OCI-LY1 (cell line): ENCODE results near the gene UBE2D1.

Source experiments
- H2AFZ ChIP-seq: fragments of 200-600 bp; sonication (generic), shearing (Covaris generic); 2 replicates; pipeline ENCODE4 v1.6.0; 2014; ENCODE audit warnings: antibody characterized with exemption, mild to moderate bottlenecking, low read length
- H3F3A ChIP-seq: fragments of 200-600 bp; sonication (generic), shearing (Covaris generic); 2 replicates; pipeline ENCODE4 v1.6.0; 2014; ENCODE audit warnings: mild to moderate bottlenecking, antibody characterized with exemption, low read length, moderate library complexity; ENCODE audit not compliant: insufficient read depth
- H3K27ac ChIP-seq: fragments of 200-600 bp; sonication (generic); 2 replicates; pipeline ENCODE4 v1.5.1; 2014; ENCODE audit warnings: low read length, mixed run types, mild to moderate bottlenecking, low read depth; ENCODE audit not compliant: poor library complexity, severe bottlenecking
- H3K27me3 ChIP-seq: fragments of 200-600 bp; sonication (generic); 2 replicates; pipeline ENCODE4 v1.6.0; 2014; ENCODE audit warnings: antibody characterized with exemption, mild to moderate bottlenecking, low read length, moderate library complexity; ENCODE audit not compliant: insufficient read depth
- H3K36me3 ChIP-seq: fragments of 200-600 bp; sonication (generic); 2 replicates; pipeline ENCODE4 v1.6.1; 2014; ENCODE audit warnings: mild to moderate bottlenecking, antibody characterized with exemption, low read length, moderate library complexity, mixed read lengths; ENCODE audit not compliant: insufficient read depth
- H3K4me1 ChIP-seq: fragments of 200-600 bp; sonication (generic); 2 replicates; pipeline ENCODE4 v1.5.1; 2014; ENCODE audit warnings: mild to moderate bottlenecking, low read length, moderate library complexity; ENCODE audit not compliant: insufficient read depth, severe bottlenecking
- H3K4me2 ChIP-seq: fragments of 200-600 bp; sonication (generic), shearing (Covaris generic); 2 replicates; pipeline ENCODE4 v1.6.1; 2014; ENCODE audit warnings: low read length
- H3K4me3 ChIP-seq: fragments of 200-600 bp; sonication (generic); 2 replicates; pipeline ENCODE4 v1.5.1; 2014; ENCODE audit warnings: low read length, low read depth, mild to moderate bottlenecking, mixed read lengths; ENCODE audit not compliant: poor library complexity, severe bottlenecking
- H3K79me2 ChIP-seq: fragments of 200-600 bp; shearing (Covaris generic); 2 replicates; pipeline ENCODE4 v1.6.1; 2016; ENCODE audit warnings: mixed run types, low read length, mixed read lengths; ENCODE audit not compliant: insufficient read depth
- H3K9ac ChIP-seq: fragments of 200-600 bp; sonication (generic), shearing (Covaris generic); 2 replicates; pipeline ENCODE4 v1.6.1; 2014; ENCODE audit warnings: mild to moderate bottlenecking, low read length, mixed read lengths
- H3K9me2 ChIP-seq: fragments of 200-600 bp; sonication (generic), shearing (Covaris generic); 2 replicates; pipeline ENCODE4 v1.6.1; 2014; ENCODE audit warnings: low read depth, mild to moderate bottlenecking, low read length, mixed read lengths
- H3K9me3 ChIP-seq: fragments of 200-600 bp; shearing (Covaris generic); 2 replicates; pipeline ENCODE4 v1.6.1; 2014; ENCODE audit warnings: low read length, mixed read lengths
- H4K20me1 ChIP-seq: fragments of 200-600 bp; sonication (generic), shearing (Covaris generic); 2 replicates; pipeline ENCODE4 v1.6.0; 2016; ENCODE audit warnings: mild to moderate bottlenecking, low read length; ENCODE audit not compliant: insufficient read depth
- EZH2 ChIP-seq: fragments of 200-600 bp; sonication (generic), shearing (Covaris generic); IDR thresholded peaks from 2 replicates; pipeline ENCODE4 v1.8.0; 2017; ENCODE audit warnings: borderline replicate concordance, mixed run types, mild to moderate bottlenecking, antibody characterized with exemption, low read length, moderate library complexity, mixed read lengths
- TF ChIP-seq, protein P1 (sequence below): fragments of 200-600 bp; sonication (generic), shearing (Covaris generic); IDR thresholded peaks from 2 replicates; pipeline ENCODE4 v1.5.1; 2017; ENCODE audit warnings: mild to moderate bottlenecking, antibody characterized with exemption, low read length, moderate library complexity, mixed read lengths

UBE2D1 gene

DNA sequence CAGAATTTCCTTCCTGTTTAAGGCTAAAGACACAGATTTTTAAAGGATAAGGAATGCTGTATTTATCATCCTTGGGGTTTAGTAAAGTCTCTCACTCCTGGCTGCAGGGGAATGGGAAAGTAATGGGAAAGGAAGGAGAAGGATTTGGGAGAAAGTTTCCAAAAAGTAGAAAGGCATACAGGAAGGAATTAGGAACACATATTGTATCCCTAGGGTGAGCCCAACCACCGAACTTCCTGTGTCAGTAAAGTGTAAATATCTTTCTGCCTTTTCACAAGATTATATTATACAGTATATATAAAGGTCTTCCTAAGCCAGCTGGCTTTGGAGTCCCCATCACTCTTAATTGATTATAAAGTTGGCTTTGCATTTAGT lies 12.0 kb upstream of the UBE2D1 start:
- Histone ChIP-seq H3K36me3 (no peaks in the 10 kb centered on the region), H3K27ac (no peak overlapping the region), H3K4me1 (no peaks in the 10 kb centered on the region), H3K9me3 (no peaks in the 10 kb centered on the region), H3K9ac (no peak overlapping the region), H3K4me3 (no peak overlapping the region), H3K9me2 (no peaks in the 10 kb centered on the region), H3F3A (no peaks in the 10 kb centered on the region), H4K20me1 (no peaks in the 10 kb centered on the region), H2AFZ (no peak overlapping the region), H3K79me2 (no peaks in the 10 kb centered on the region), H3K27me3 (no peaks in the 10 kb centered on the region), H3K4me2 (no peak overlapping the region)
- TF ChIP-seq EZH2: no peak
- TF ChIP-seq, protein P1, sequence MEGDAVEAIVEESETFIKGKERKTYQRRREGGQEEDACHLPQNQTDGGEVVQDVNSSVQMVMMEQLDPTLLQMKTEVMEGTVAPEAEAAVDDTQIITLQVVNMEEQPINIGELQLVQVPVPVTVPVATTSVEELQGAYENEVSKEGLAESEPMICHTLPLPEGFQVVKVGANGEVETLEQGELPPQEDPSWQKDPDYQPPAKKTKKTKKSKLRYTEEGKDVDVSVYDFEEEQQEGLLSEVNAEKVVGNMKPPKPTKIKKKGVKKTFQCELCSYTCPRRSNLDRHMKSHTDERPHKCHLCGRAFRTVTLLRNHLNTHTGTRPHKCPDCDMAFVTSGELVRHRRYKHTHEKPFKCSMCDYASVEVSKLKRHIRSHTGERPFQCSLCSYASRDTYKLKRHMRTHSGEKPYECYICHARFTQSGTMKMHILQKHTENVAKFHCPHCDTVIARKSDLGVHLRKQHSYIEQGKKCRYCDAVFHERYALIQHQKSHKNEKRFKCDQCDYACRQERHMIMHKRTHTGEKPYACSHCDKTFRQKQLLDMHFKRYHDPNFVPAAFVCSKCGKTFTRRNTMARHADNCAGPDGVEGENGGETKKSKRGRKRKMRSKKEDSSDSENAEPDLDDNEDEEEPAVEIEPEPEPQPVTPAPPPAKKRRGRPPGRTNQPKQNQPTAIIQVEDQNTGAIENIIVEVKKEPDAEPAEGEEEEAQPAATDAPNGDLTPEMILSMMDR: no peak

DNA sequence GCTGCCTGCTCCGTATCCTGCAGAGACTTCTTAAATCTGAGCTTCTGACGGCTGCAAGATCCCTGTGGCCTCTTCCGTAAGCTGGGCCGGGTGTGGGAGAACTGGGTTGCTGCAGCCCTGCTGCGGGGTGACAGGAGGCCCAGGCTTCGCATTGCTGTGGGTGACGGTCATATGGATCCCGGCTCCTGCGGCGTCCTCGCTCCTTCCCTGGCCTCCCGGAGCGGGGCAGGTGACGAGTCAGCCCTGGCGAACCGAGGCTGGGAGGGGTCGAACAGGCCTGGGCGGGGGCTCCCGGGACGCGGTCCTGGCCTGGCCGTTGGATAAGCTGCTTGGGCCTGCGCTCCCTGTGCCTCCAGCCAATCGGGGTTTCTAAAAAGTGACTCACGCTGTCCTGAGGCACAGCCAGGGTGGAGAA lies 7.8 kb upstream of the UBE2D1 start:
- H3K9me3 ChIP-seq: no peaks in the 10 kb centered on the region
- no peak overlapping the region for H2AFZ ChIP-seq
- H3K4me1 ChIP-seq: no peaks in the 10 kb centered on the region
- no peak overlapping the region for H3K9ac ChIP-seq
- no peaks in the 10 kb centered on the region for H3K9me2 ChIP-seq
- no peak overlapping the region for H3K4me3 ChIP-seq
- no peaks in the 10 kb centered on the region for H3K27me3 ChIP-seq
- no peaks in the 10 kb centered on the region for H3K79me2 ChIP-seq
- no peak overlapping the region for H3K27ac ChIP-seq
- H3F3A ChIP-seq: no peaks in the 10 kb centered on the region
- TF ChIP-seq EZH2: no peak
- TF ChIP-seq, protein P1: no peak
- H4K20me1 ChIP-seq: no peaks in the 10 kb centered on the region
- no peak overlapping the region for H3K4me2 ChIP-seq
- no peaks in the 10 kb centered on the region for H3K36me3 ChIP-seq

DNA sequence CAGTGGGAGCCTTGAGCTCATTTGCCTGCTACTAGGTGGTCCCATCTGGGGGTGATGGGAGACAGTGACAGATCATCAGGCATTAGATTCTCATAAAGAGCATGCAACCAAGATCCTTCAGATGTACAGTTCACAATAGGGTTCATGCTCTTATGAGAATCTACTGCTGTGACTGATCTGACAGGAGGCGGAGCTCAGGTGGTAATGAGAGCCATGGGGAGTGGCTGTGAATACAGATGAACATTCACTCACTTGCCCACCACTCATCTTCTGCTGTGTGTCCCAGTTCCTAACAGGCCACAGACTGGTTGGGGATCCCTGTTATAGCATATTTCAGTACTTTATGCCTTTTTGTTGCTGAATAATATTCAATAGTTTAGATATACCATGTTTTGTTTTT lies 6.6 kb upstream of the UBE2D1 start:
- Histone ChIP-seq H3K9ac (no peak overlapping the region), H3K9me2 (no peaks in the 10 kb centered on the region), H3K9me3 (no peaks in the 10 kb centered on the region), H3K79me2 (no peaks in the 10 kb centered on the region), H3K36me3 (no peaks in the 10 kb centered on the region), H4K20me1 (no peaks in the 10 kb centered on the region), H3F3A (no peaks in the 10 kb centered on the region), H3K27ac (no peak overlapping the region), H2AFZ (no peak overlapping the region), H3K27me3 (no peaks in the 10 kb centered on the region), H3K4me3 (no peak overlapping the region), H3K4me1 (no peaks in the 10 kb centered on the region), H3K4me2 (no peak overlapping the region)
- no peak for TF ChIP-seq EZH2
- TF ChIP-seq, protein P1: no peak
